ENCODE results near the gene RAMP2. TPM values are rescaled to one million over a fixed set of nuclear protein-coding genes. Genes with fewer than 3 reads are reported as not detected.

The RAMP2 gene
- total and polyA plus RNA-seq, 2 of the 13 experiments (the other 11 are each of a cell fraction or from before 2014, with no cell fraction given), result 1.4 to 5.2 TPM

DNA sequence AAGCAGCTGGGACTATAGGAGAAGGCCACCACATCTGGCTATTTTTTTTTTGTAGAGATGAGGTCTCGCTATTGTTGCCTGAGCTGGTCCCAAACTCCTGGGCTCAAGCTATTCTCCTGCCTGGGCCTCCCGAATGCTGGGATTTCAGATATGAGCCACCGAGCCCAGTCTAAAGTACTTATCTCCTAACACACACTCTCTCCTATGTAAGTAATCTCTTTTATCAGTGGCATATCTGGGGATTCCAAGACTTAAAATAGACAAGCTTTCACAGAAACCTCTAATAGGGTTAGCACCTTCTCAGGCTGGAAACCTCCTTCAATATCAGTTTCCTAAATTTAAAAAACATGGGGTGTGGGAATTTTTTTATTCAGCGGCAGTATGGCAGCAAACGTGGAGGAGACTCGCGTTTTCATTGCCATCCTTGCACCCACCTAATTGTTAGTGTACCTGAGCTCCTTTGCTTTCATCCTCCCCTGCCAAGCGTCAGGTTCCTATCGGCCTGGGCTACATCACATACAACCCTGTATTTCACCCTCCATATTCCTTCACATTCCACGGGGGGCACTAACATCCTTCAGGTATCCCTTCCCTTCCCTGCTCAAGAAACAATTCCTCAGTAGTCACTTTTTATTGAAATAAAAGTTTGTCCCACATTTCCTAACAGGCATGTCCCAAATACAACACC is 17.3 kb upstream of the RAMP2 start (continued):
- TF ChIP-seq, protein P1, sequence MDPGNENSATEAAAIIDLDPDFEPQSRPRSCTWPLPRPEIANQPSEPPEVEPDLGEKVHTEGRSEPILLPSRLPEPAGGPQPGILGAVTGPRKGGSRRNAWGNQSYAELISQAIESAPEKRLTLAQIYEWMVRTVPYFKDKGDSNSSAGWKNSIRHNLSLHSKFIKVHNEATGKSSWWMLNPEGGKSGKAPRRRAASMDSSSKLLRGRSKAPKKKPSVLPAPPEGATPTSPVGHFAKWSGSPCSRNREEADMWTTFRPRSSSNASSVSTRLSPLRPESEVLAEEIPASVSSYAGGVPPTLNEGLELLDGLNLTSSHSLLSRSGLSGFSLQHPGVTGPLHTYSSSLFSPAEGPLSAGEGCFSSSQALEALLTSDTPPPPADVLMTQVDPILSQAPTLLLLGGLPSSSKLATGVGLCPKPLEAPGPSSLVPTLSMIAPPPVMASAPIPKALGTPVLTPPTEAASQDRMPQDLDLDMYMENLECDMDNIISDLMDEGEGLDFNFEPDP (CRISPR knock-in tag; conservative IDR thresholded peaks at IDR 0.05), result no peak
- TF ChIP-seq ZNF543 (CRISPR knock-in tag; IDR thresholded peaks at IDR 0.05), result no peak
- TF ChIP-seq, protein P2, sequence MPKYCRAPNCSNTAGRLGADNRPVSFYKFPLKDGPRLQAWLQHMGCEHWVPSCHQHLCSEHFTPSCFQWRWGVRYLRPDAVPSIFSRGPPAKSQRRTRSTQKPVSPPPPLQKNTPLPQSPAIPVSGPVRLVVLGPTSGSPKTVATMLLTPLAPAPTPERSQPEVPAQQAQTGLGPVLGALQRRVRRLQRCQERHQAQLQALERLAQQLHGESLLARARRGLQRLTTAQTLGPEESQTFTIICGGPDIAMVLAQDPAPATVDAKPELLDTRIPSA (CRISPR knock-in tag; IDR thresholded peaks at IDR 0.05; ENCODE audit: borderline replicate concordance), result no peak
- no peak for TF ChIP-seq JDP2 (CRISPR knock-in tag; IDR thresholded peaks at IDR 0.05; ENCODE audit: borderline replicate concordance)
- TF ChIP-seq ZNF136 (CRISPR knock-in tag; IDR thresholded peaks at IDR 0.05; ENCODE audit: low read depth), result 0 out of 2 replicates have a peak, but pooled peaks have one; percentile 34
- no peak for TF ChIP-seq THAP11 (CRISPR knock-in tag; IDR thresholded peaks at IDR 0.05)
- TF ChIP-seq REL (CRISPR knock-in tag; conservative IDR thresholded peaks at IDR 0.05), result no peak
- no peak for TF ChIP-seq HNF4A (CRISPR knock-in tag; IDR thresholded peaks at IDR 0.05)
- no peak for TF ChIP-seq ZNF251 (CRISPR knock-in tag; IDR thresholded peaks at IDR 0.05)
- TF ChIP-seq, protein P3, sequence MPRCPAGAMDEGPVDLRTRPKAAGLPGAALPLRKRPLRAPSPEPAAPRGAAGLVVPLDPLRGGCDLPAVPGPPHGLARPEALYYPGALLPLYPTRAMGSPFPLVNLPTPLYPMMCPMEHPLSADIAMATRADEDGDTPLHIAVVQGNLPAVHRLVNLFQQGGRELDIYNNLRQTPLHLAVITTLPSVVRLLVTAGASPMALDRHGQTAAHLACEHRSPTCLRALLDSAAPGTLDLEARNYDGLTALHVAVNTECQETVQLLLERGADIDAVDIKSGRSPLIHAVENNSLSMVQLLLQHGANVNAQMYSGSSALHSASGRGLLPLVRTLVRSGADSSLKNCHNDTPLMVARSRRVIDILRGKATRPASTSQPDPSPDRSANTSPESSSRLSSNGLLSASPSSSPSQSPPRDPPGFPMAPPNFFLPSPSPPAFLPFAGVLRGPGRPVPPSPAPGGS (CRISPR knock-in tag; IDR thresholded peaks at IDR 0.05), result 0 out of 2 replicates have a peak, but pooled peaks have one; percentile 39
- TF ChIP-seq ZNF33A (CRISPR knock-in tag; IDR thresholded peaks at IDR 0.05; ENCODE audit: borderline replicate concordance), result no peak
- TF ChIP-seq, protein P4, sequence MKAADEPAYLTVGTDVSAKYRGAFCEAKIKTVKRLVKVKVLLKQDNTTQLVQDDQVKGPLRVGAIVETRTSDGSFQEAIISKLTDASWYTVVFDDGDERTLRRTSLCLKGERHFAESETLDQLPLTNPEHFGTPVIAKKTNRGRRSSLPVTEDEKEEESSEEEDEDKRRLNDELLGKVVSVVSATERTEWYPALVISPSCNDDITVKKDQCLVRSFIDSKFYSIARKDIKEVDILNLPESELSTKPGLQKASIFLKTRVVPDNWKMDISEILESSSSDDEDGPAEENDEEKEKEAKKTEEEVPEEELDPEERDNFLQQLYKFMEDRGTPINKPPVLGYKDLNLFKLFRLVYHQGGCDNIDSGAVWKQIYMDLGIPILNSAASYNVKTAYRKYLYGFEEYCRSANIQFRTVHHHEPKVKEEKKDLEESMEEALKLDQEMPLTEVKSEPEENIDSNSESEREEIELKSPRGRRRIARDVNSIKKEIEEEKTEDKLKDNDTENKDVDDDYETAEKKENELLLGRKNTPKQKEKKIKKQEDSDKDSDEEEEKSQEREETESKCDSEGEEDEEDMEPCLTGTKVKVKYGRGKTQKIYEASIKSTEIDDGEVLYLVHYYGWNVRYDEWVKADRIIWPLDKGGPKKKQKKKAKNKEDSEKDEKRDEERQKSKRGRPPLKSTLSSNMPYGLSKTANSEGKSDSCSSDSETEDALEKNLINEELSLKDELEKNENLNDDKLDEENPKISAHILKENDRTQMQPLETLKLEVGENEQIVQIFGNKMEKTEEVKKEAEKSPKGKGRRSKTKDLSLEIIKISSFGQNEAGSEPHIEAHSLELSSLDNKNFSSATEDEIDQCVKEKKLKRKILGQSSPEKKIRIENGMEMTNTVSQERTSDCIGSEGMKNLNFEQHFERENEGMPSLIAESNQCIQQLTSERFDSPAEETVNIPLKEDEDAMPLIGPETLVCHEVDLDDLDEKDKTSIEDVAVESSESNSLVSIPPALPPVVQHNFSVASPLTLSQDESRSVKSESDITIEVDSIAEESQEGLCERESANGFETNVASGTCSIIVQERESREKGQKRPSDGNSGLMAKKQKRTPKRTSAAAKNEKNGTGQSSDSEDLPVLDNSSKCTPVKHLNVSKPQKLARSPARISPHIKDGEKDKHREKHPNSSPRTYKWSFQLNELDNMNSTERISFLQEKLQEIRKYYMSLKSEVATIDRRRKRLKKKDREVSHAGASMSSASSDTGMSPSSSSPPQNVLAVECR (CRISPR knock-in tag; IDR thresholded peaks at IDR 0.05; ENCODE audit: borderline replicate concordance), result no peak
- TF ChIP-seq GABPA (IDR thresholded peaks at IDR 0.05; ENCODE audit: low read depth, low read length), result no peak
- TF ChIP-seq GABPA (CRISPR knock-in tag; IDR thresholded peaks at IDR 0.05; ENCODE audit: low read depth), result peak; percentile 33; the same call in 1 of the 2 replicates
- 0 out of 2 replicates have a peak, but pooled peaks have one; percentile 27 for TF ChIP-seq ZNF33B (CRISPR knock-in tag; IDR thresholded peaks at IDR 0.05)
- TF ChIP-seq ZBTB7A (CRISPR knock-in tag; IDR thresholded peaks at IDR 0.05), result no peak
- TF ChIP-seq, protein P5, sequence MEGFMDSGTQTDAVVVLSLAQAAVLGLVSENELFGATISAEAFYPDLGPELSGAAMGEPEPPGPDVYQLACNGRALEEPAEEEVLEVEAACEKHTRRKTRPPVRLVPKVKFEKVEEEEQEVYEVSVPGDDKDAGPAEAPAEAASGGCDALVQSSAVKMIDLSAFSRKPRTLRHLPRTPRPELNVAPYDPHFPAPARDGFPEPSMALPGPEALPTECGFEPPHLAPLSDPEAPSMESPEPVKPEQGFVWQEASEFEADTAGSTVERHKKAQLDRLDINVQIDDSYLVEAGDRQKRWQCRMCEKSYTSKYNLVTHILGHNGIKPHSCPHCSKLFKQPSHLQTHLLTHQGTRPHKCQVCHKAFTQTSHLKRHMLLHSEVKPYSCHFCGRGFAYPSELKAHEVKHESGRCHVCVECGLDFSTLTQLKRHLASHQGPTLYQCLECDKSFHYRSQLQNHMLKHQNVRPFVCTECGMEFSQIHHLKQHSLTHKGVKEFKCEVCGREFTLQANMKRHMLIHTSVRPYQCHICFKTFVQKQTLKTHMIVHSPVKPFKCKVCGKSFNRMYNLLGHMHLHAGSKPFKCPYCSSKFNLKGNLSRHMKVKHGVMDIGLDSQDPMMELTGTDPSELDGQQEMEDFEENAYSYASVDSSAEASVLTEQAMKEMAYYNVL (CRISPR knock-in tag; IDR thresholded peaks at IDR 0.05; ENCODE audit: borderline replicate concordance), result no peak
- no peak for TF ChIP-seq PCBP2 (optimal IDR thresholded peaks at IDR 0.05; ENCODE audit: low read depth, low read length, poor library complexity, severe bottlenecking)
- TF ChIP-seq ZNF225 (CRISPR knock-in tag; IDR thresholded peaks at IDR 0.05), result no peak
- no peak for TF ChIP-seq ZNF556 (CRISPR knock-in tag; IDR thresholded peaks at IDR 0.05; ENCODE audit: borderline replicate concordance)
